Stimulated activated CD8-positive, alpha-beta memory T cell treated with anti-CD3 and anti-CD28 coated beads, Interleukin-7, amount 100 ng/mL, for 1 hour (primary cell): ENCODE measurements around the gene FDX2.

Experiments
- DNase-seq, 2 donors: peaks; one replicate each; pipeline ENCODE4 v3.0.0-alpha.2; 2020; ENCODE audit warnings: low read depth in 2 of 2

Gene FDX2

GRCh38 chr19:10332965-10333757, 17.3 kb upstream of the FDX2 start, which contains the start of gene RAVER1:
TSS of gene RAVER1 (minus strand) at chr19:10333529. CDS start at chr19:10333507, 22 bp downstream.
- peak; percentile 95 for DNase-seq

- no peak for DNase-seq
Observed at GRCh38 chr19:10332158-10332964, 16.5 kb upstream of the FDX2 start.

- no peak for DNase-seq
Observed at GRCh38 chr19:10329555-10329954, 13.7 kb upstream of the FDX2 start.

GRCh38 chr19:10328558-10329429, 13.0 kb upstream of the FDX2 start:
- DNase-seq = no peak

- no peak for DNase-seq
Observed at GRCh38 chr19:10327793-10328192, 12.0 kb upstream of the FDX2 start.

- no peak for DNase-seq
Observed at GRCh38 chr19:10325732-10326131, 9.9 kb upstream of the FDX2 start.

GRCh38 chr19:10321874-10322835, 6.3 kb upstream of the FDX2 start:
- DNase-seq = no peak

GRCh38 chr19:10321417-10321797, 5.6 kb upstream of the FDX2 start:
- no peak for DNase-seq

GRCh38 chr19:10320602-10321416, 5.0 kb upstream of the FDX2 start:
- no peak for DNase-seq

DNA sequence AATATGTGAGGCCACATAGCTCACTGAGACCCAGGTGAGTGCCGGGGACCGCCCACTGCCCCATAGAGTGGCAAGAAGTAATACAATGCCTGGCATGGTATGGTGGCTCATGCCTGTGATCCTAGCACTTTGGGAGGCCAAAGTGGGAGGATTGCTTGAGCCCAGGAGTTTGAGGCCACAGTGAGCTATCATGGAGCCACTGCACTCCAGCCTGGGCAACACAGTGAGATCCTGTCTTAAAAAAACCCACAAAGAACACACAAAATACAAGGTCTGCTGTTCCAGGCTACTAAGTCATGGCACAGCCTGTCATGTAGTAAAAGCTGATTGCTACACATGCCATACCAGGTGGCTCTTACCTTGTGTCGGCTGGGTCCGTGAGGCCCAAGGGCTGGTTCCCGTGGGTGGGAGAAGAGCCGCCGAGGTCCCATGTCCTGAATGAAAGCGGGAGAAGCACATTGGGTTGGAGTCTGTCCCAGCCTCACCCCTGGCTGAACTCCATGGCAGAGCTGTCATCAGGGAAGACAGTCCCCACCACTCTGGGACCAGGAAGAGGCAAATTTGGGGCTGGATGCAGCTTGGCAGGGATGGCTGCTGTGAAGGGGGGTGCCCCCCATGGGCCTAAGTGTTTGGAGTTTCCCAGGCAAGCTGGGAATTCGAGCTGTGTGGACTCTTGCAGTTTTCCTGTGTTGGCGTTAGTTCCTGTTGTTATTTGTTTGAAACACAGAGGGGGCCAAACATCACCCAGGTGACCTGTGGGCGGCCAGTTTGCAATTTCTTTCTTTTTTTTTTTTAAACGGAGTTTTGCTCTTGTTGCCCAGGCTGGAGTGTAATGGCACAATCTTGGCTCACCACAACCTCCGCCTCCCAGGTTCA, 3.2 kb upstream of the FDX2 start:
- DNase-seq = no peak

DNA sequence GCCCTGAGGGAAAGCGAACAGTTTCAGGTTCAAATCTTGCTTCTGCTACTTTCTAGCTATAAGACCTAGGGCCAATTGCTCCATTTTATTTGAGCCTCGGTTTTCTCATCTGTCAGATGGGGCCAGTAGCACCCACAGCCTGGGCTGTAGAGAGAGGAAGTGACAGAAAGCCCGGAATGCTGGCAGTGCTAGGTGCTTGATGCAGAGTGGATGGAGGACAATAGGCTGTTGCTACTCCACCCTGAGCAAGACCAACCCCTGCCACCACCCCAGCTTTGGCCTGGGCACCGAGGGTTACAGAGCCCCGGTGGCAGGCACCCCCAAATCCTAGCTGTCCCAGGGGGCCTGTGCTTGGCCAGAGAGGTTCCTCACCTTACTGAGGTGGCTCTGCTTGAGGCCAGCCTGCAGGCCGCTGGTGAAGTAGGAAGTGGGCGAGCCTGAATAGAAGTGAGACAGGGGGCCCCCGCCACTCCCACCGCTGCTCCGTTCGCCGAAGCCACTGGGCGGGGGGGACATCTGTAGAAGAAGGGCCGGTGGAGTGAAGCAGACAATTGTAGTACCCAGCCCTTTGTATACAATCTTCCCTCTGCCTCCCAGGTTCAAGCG, 2.1 kb upstream of the FDX2 start:
- no peak for DNase-seq

GRCh38 chr19:10317045-10317856, 1.4 kb upstream of the FDX2 start:
- no peak for DNase-seq

DNA sequence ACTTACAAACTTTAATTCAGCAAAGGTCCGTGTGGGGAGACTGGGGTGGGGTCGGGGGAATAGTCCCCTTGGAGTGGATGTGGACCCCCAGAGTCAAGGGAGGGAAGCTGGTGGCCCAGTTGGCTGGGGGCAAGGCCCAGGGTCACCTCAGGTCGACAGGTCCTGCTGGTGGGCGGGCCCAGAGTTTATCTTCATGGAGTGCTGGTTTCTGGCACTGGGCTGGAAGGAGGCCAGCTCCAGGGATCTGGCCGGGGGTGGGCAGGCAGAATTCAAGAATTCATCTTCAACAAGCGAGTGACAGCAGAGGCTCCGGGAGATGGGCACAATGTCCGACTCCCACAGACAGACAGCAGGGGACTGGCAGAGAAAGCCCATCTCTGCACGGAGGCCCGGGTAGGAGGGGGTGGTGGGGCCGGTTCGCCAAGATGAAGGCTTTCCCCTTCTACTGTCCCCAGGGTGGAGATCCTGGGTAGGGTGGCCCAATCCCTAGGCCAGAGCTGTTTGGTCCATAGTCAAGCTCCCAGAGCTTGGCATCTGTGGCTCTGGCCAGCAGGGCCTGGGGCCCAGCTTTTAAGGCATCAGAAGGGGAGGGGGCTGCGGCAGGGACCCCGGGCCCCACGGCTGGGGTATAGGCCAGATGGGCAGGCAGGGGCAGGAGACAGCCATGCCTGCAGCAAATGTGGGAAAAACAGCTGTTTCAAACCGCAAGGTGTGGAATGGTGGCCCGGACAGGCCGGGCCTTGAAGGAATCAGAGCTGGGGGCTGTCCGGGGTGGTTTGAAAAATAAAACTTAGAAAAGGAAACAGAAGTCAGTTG, 622 bp upstream of the FDX2 start:
- no peak for DNase-seq

DNA sequence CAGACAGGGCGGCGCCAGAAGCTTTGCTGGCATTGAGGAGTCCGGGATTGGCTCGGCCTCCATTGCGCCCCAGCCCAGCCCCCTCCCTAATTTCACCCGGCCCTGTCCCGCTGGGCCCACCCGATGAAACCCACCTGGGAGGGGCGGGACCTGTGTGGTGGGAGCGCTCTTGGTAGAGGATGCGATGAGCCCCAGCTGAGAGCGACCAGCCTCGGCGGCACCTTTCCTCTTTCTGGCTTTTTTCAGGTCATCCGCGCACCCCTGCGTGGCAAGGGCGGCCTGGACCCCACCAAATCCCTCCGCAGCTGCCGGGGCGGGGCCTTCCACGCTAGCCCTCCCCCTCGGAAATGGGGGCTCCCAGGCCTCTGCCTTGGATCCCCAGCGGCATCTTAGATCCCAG, 6.4 kb downstream of the FDX2 start, which contains the start of gene ZGLP1:
Gene ZGLP1, minus strand, starts transcription at position 393 of the 400 bp plus-strand sequence.
- no peak for DNase-seq

DNA sequence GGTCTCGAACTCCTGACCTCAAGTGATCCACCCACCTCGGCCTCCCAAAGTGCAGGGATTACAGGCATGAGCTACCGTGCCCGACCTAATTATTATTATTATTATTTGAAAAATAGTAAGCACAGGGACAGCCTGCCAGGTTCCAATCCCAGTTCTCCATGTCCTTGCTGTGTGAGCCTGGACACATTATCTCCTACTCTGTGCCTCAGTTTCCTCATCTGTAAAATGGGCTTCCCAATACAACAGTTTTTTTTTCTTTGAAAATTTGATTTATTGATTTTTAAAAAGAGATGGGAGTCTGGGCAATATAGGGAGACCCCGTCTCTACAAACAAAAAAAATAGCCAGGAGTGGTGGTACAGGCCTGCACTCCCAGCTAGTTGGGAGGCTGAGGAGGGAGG, 9.5 kb downstream of the FDX2 start:
- no peak for DNase-seq

GRCh38 chr19:10305139-10305806, 10.5 kb downstream of the FDX2 start:
- DNase-seq = no peak
